CMK (cell line): ENCODE data around the gene UNC45B.
"Not testable (repeated sequence)": the region's sequence is repeated elsewhere in the genome, so short reads cannot be mapped to it uniquely, and the experiment has no call there.

Source experiments
- DNase-seq: peaks from one replicate; pipeline ENCODE4 v3.0.0-alpha.2; 2010; ENCODE audit warnings: low read depth

Gene UNC45B

DNA sequence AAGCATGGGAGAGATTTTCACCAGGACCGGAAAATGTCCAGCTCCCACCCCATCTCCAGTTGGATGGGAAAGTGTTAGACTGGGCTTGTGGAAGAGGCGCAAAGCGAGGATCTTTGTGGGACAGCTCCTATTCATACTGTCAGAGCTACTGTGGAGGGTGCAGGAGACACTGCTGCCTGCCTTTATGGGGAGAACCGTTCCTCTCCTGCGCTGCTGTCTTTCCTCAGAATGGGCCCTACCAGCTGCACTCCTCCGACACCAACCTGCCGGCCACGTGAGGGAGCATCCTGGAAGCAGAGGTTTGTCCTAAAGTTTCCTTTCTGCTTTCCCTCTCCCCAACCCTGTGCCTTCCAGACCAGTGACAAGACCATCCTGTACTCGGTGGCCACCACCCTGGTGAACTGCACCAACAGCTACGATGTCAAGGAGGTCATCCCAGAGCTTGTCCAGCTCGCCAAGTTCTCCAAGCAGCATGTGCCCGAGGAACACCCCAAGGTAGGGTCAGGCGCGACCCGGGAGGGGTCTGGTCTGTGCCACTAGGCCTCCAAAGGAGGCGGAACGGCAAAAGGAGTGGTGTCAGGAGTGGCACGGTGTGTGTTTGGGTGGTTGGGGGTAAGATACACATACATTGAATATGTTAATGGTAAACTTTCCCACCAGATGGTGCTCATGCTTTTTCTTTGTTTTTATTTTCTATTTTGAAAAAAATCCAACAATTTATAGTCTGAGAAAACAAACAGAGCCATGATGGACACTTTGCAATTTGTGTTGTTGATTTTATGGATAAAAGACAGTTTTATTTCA is 23.6 kb downstream of the UNC45B start:
- no peak for DNase-seq

- DNase-seq, result no peak
Measured at GRCh38 chr17:35171834-35172233, 24.2 kb downstream of the UNC45B start.

- DNase-seq, result not testable (repeated sequence)
Measured at GRCh38 chr17:35172321-35172720, 24.7 kb downstream of the UNC45B start.

DNA sequence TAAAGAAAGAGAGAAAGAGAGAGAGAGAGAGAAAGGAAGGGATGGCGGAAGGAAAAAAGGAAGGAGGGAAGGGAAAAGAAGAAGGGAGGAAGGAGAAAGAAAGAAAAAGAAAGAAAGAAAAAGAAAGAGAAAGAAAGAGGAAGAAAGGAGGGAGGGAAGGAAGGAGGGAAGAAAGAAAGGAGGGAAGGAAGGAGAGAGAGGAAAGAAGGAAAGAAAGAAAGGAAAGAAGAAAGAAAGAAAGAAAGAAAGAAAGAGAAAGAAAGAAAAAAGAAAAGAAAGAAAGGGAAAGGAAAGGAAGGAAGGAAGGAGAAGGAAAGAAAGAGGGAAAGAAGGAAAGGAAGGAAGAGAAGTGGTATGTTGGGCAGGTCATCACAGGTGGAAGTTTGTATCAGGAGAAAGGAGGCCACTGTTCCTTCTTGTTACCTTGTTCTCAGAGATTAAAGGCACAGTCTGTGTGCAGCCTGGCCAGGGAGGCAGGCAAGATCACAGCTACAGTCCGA is 27.3 kb downstream of the UNC45B start:
- DNase-seq, result no peak

- DNase-seq, result no peak
Measured at GRCh38 chr17:35175638-35176415, 28.2 kb downstream of the UNC45B start.

- no peak for DNase-seq
Measured at GRCh38 chr17:35176897-35177296, 29.3 kb downstream of the UNC45B start.

DNA sequence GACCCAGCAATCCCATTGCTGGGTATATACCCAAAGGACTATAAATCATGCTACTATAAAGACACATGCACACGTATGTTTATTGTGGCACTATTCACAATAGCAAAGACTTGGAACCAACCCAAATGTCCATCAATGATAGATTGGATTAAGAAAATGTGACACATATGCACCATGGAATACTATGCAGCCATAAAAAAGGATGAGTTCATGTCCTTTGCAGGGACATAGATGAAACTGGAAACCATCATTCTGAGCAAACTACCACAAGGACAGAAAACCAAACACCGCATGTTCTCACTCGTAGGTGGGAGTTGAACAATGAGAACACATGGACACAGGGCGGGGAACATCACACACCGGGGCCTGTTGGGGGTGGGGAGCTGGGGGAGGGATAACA is 31.8 kb downstream of the UNC45B start:
- not testable (repeated sequence) for DNase-seq

DNA sequence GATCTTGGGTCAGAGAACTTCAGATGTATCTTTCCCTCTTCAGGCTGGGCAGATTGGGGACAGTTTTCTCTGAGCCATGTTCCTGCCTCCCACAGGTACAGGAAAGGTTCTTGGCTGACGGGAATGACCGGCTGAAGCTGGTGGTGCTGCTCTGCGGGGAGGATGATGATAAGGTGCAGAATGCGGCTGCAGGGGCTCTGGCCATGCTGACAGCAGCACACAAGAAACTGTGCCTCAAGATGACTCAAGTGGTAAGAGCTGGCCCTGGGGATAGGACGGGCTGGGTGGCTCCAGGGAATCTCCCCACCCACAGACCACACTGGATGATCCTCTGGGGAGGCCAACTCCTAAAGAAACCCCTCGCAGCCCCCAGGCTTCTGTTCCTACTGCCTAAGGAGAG is 35.7 kb downstream of the UNC45B start:
- DNase-seq, result no peak

- DNase-seq, result no peak
Measured at GRCh38 chr17:35184274-35184673, 36.7 kb downstream of the UNC45B start.

DNA sequence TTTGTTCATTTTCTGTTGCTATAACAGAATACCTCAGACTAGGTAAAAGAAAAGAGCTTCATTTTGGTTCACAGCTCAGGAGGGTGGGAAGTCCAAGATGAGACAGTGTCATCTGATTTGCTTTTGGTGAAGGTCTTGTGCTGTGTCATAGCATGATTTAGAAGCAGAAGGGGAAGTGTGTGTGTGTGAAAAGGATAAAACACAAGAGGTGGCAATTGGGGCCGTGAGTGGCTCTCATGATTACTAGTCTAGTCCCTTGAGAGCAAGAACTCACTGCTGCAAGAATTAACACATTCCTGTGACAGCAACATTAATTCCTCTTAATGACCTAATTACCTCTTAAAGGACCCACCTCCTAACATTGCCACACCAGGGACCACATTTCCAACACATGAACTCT is 38.2 kb downstream of the UNC45B start:
- no peak for DNase-seq

GRCh38 chr17:35187481-35187880 is 39.9 kb downstream of the UNC45B start:
- DNase-seq, result no peak

DNA sequence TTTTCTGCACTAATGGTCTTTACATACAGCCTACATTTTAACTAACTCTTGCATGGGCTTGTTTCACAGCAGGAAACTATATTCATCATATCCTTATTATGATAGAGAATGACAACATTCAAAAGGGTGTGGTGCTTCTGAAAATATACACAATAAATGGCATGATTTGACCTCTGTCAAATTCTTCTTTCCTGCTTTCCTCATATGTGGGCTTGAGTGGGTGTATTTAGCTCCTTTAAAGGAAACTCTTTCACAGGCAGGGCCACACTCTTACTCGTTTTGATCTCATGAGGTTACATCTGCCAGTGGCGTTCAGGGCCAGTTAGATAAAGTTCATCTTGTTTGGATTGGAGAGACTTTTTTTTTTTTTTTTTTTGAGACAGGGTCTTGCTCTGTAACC is 40.5 kb downstream of the UNC45B start:
- no peak for DNase-seq

- DNase-seq, result no peak
Measured at GRCh38 chr17:35189291-35189690, 41.7 kb downstream of the UNC45B start.

DNA sequence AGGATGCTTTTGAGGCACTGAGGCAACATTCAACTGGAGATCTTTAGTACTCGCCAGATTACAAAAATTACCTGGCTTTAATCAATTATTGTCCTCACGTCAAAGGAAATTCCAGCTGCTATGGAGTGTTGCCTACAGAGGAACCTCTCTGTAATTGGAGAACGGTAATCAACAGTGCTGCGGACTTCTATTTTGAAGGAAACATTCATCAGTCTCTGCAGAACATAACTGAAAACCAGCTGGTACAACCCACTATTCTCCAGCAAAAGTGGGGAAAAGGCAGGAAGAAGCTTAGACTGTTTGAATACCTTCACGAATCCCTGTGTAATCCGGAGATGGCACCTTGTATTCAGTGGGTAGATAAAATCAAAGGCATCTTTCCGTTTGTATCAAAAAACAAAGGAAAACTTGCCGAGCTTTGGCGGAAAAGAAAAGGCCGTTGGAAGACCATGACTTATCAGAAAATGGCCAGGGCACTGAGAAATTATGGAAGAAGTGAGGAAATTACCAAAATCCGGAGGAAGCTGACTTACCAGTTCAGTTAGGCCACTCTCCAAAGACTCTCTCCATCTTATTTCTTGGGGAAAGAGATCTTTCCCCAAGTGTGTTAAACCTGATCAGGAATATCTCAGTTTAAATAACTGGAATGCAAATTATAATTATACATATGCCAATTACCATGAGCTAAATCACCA is 43.5 kb downstream of the UNC45B start:
- DNase-seq, result no peak

DNA sequence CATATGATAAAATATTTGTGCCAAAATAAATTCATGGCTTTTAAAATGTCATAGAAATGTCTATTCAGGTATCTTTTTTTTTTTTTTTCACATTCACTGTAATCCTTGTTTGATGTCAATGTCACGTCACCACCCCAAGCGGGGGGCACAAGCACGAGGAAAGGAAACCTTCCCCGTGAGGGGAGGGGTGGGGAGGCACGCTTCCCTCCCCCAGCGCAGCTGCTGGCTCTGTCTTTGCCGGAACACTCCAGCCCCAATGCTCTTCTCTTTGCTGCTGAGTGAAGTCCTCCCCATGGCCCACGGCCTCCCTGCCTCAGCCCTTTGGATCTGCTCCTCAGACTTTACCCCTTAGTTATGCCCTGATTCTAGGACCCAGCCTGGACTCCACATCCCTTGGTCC is 45.1 kb downstream of the UNC45B start:
- no peak for DNase-seq

GRCh38 chr17:35194001-35194400 is 46.4 kb downstream of the UNC45B start, which contains the start of gene SLC35G3:
SLC35G3 (minus strand) TSS chr17:35194393; CDS start chr17:35194307, 86 bp downstream.
- not testable (repeated sequence) for DNase-seq

DNA sequence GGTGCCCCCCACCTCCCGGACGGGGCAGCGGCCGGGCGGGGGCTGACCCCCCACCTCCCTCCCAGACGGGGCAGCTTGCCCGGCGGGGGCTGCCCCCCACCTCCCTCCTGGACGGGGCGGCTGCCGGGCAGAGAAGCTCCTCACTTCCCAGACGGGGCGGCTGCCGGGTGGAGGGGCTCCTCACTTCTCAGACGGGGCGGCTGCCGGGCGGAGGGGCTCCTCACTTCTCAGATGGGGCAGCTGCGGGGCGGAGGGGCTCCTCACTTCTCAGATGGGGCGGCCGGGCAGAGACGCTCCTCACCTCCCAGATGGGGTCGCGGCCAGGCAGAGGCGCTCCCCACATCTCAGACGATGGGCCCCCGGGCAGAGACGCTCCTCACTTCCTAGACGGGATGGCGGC is 47.4 kb downstream of the UNC45B start:
- DNase-seq, result not testable (repeated sequence)

GRCh38 chr17:35202582-35202981 is 55.0 kb downstream of the UNC45B start:
- DNase-seq, result not testable (repeated sequence)

GRCh38 chr17:35210741-35211140 is 63.1 kb downstream of the UNC45B start:
- DNase-seq, result no peak

GRCh38 chr17:35212668-35213067 is 65.1 kb downstream of the UNC45B start:
- DNase-seq, result no peak

DNA sequence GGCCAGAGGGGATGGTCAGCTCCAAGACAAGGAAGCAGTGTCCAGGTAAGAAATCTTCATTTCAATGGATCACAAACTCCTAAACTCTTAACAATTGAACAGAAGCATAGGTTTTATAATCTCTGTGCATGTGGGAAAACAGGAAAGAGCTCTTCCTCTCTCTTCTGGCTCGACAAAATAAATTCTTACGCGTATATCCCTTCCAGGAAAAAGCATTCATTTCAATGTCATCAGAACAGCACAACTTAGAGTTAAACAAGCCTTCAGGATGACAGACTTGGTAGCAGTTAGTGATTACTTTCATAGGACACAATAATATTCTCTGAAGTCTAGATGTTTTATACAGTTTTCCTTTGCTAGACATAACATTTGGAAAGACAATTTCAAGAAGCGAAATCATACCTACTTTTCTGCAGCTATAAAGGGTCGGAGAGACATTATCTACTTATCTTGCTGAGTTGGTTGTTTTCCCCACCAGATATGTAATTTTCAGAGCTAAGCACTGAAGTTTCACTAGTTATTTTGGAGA is 65.9 kb downstream of the UNC45B start:
- DNase-seq, result no peak

DNA sequence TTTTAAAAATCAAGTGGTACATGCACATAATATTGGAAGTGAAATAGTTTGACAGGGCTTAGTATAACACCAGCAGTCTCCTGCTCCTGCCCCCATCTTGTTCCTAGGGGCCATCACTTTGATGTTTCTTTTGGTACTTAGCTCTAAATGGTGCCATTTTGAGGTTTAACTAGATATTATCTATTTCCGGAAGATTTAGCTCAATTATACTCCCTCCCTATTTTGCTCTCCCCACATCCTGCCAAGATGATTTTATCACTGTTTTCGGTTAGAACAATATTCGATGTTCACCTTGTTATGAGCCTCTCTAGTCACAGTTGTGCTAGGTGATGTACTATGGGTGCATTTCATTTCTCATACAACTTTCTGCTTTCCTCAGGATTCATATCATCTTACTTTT is 66.6 kb downstream of the UNC45B start:
- DNase-seq, result no peak
